Stomach (tissue), 4 donors: Measurements from ENCODE around the gene USP40.

Source experiments
- CTCF ChIP-seq, 7 experiments: fragments of 450-650 bp in 4 of 7; fragments of 200-600 bp in 3 of 7; sonication (generic) in 3 of 7; IDR thresholded peaks; one replicate each; pipeline ENCODE4 v1.5.1; 2016 to 2019; ENCODE audit warnings: antibody characterized with exemption in 7 of 7, control low read depth in 2 of 7, mild to moderate bottlenecking in 1 of 7
- EP300 ChIP-seq: sonication (generic); formaldehyde crosslinking; IDR thresholded peaks from one replicate; pipeline ENCODE4 v1.6.1; 2017; ENCODE audit warnings: antibody characterized with exemption
- POLR2A ChIP-seq, 4 donors: fragments of 450-650 bp; IDR thresholded peaks; one replicate each; pipeline ENCODE4 v1.6.1; 2016; ENCODE audit warnings: antibody characterized with exemption in 4 of 4, control low read depth in 2 of 4, mild to moderate bottlenecking in 1 of 4, moderate library complexity in 1 of 4
- POLR2AphosphoS5 ChIP-seq, 3 donors: sonication (generic); formaldehyde crosslinking; IDR thresholded peaks; one replicate each; pipeline ENCODE4 v1.6.1; 2016; ENCODE audit warnings: antibody characterized with exemption in 3 of 3

- TF ChIP-seq POLR2A (IDR thresholded peaks at IDR 0.05): no peak
- TF ChIP-seq CTCF (IDR thresholded peaks at IDR 0.05): no peak
- no peak for TF ChIP-seq EP300
- TF ChIP-seq POLR2AphosphoS5 (IDR thresholded peaks at IDR 0.05): no peak
Measured at GRCh38 chr2:233458031-233458610, 108.5 kb downstream of the USP40 start.
